NCI-H345 treated with DMSO at 0.1 percent for 48 hours (cell line): ENCODE measurements around the gene MLF2.

ENCODE experiments used
- DNase-seq: peaks from one replicate; lab custom pipeline; 2025; ENCODE audit not compliant: unreplicated experiment; lab: John Stamatoyannopoulos, UW

MLF2 gene

GRCh38 chr12:6752921-6753771, at the start of gene MLF2:
TSS of gene MLF2 (minus strand) at chr12:6753141. CDS start at chr12:6752334, 807 bp downstream.
- DNase-seq = peak; percentile 95

GRCh38 chr12:6799147-6799546, 46.2 kb upstream of the MLF2 start:
- no peak for DNase-seq

DNA sequence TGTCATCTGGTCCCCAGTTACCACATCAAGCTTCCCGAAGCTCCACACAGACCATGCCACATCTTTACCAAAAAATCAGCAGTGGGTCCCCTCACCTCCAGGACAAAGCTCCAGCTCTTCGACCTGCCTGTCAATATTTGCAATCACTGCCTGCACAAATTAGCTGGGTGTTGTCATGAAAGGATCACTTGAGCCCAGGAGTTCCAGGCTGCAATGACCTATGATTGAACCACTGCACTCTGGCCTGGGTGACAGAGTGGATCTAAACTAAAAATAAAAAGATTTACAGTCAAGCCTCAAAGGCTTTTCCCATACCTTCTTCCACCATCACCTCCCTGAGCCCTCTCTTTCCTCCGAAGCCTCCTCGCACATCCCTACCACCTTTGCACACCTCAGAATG, 43.6 kb upstream of the MLF2 start:
- no peak for DNase-seq

GRCh38 chr12:6795088-6795487, 42.1 kb upstream of the MLF2 start:
- DNase-seq = no peak

GRCh38 chr12:6792522-6793201, 39.7 kb upstream of the MLF2 start:
- no peak for DNase-seq

- no peak for DNase-seq
Observed at GRCh38 chr12:6791931-6792520, 39.1 kb upstream of the MLF2 start.

- no peak for DNase-seq
Observed at GRCh38 chr12:6790496-6791150, 37.7 kb upstream of the MLF2 start.

- DNase-seq = no peak
Observed at GRCh38 chr12:6788972-6789924, 36.3 kb upstream of the MLF2 start, which contains the start of gene CD4. TSS of gene CD4 (plus strand) at chr12:6789528. CDS start at chr12:6800139, 10,611 bp downstream.

DNA sequence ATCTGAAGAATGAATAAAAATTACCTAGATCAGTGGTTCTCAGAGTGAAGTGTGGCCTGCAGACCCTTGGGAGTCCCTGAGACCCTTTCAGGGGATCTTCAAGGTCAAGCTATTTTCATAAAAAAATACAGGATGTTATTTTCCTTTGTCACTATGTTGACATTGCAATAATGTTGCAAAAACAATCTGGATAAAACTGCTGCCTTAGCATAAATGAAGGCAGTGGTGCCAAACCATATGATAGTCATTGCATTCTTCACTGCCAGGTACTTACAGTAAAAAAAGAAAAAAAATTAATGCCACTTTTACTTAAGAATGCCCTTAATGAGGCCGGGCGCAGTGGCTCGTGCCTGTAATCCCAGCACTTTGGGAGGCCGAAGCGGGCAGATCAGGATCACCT, 34.4 kb upstream of the MLF2 start:
- DNase-seq = no peak

- DNase-seq = no peak
Observed at GRCh38 chr12:6786416-6787094, 33.6 kb upstream of the MLF2 start.

- DNase-seq = no peak
Observed at GRCh38 chr12:6784761-6785160, 31.8 kb upstream of the MLF2 start.

DNA sequence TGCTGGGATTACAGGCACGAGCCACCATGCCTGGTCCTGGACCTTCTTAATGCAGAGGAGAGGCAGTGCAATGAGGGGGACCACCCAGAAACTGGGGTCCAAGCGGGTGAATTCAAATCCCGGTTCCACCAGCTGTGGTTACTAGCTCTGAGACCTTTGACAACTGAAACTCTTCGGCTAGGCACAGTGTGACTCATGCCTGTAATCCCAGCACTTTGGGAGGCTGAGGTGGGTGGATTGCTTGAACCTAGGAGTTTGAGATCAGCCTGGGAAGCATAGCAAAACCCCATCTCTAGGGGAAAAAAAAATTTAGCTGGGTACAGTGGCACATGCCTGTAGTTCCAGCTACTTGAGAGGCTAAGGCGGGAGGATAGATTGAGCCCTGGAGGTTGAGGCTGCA, 31.4 kb upstream of the MLF2 start:
- no peak for DNase-seq

DNA sequence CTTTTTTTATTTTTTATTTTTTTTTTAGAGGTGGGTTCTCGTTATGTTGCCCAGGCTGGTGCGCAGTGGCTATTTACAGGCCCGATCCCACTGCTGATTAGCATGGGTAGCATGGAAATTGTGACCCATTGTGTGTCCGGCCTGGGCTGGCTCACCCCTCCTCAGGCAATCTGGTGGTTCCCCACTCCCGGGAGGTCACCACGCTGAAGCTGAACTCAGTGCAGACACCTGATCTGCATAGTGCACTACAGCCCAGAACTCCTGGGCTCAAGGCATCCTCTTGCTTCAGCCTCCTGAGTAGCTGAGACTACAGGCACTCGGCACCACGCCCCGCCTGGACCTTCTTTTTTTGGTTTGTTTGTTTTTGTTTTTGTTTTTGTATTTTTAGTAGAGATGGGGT, 30.9 kb upstream of the MLF2 start:
- no peak for DNase-seq

DNA sequence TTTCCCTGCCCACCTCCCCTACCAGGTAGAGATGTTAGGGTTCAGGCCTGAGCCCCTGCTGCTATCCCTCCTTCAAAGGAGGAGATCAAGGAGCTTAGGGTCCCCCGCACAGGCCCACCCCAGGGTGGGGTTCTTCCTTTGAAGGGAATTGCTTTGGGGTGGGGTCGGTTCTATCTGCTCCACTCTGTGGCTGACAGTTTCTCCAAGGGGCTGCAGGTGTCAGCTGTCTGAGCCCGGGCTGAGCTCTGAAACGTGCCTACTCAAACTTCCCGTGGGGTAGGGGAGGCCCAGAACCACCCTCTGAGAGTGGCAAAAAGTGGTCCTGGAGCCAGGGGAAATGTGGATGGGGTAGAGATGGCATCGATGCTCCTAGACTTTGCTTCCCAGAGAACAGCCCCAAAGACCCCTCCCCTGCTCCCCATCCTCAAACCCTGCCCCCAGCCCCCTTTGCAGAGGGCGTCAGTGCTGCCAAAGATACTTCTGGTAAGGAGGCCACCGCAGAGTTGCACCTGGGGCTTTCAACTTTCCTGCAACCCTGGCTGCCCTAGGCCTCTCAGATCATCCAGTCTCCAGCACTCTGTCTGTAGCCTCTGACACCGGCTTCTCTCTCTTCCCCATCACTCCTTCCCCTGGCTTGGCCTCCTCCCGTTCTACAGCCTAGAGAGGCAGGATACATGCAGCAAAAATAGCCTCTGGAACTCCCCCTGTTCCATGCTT, 30.1 kb upstream of the MLF2 start:
- no peak for DNase-seq

DNA sequence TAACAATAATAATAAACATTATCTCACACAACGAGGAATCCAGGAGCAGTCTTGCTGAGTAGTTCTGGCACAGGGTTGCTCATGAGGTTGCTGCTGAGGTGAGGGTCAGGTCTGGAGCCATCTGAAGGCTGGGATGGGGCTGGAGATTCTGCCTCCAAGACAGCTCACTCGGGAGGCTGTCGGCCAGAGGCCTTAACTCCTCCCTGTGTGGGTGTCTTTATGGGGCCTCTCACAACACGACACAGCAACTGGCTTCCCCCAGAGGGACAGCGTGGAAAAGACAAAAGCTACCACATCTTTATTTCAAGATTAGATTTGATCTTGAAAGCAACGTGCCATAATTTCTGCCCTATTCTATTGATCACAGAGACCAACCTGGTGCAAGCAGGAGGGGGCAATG, 29.2 kb upstream of the MLF2 start:
- no peak for DNase-seq

DNA sequence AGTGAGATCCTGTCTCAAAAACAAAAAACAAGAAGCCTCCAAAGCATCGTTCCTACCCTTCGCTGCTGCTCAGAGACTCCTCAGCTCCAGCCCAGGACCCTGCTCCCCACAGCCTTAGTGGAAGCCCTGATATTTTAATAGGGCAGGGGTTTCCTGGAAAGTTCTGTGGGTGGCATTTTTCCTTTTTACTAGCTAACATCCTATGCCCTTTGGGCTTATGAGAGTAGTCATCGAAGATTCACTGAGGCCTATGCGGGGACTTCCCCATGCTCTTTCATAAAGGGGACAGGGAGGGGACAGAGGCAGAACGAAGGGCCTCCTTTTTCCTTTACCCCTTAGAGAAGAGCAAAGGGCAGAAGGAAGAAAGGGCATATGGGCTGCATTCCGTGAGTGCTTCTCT, 27.6 kb upstream of the MLF2 start:
- DNase-seq = no peak

- DNase-seq = no peak
Observed at GRCh38 chr12:6779708-6780432, 26.9 kb upstream of the MLF2 start.
